ENCODE data around the gene ELOA. TPM values are rescaled to one million over a fixed set of nuclear protein-coding genes. Genes with fewer than 3 reads are reported as not detected.
A peak's percentile ranks its signal among the peaks of the same experiment; 100 is the strongest.

The ELOA gene
- total RNA-seq, 1 experiment from 2014 or later = 69.8 TPM

DNA sequence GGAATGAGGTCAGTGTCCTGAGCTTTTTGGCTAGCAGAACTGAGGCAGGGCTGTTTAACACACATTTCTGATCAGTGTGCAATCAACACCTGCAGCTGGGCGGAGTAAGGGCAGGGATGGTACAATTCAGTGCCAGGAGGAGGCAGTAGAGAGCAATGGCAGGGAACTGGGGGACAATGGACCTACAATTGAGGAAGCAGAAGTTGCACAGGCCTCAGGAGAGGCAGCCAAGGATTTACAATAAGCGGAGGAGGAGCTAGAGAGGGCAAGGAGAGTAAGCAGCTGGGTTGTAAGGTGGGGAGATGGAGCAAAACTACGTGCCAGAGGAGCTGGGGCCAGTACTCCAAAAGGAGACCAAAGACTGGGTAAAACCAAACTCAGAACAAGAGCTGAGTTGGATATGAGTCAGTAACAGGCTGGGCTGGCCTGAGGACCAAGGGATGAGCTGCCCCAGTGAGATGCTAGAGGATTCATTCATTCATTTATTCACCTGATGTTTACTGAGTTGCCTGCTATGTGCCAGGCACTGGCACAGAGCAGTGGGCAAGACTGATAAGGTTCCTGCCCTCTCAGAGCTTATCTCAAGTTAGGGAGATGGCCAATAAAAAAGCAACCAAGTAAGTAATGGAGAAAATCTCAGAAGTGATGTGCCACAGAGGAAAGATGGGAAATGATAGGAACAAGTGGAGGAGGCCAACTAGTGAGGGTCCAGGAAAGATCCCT lies 67.7 kb downstream of the ELOA start:
- BruUV-seq (replicated peaks) = no TSS peak
- POLR2A ChIA-PET (ENCODE audit: low non-redundant PET) = no interaction called here

More for the DNA sequence above, 67.7 kb downstream of the ELOA start:
- H3K4me1 ChIP-seq (ENCODE audit: insufficient read depth, low read length, poor library complexity, severe bottlenecking) = no peaks in the 10 kb centered on the region
- H3K36me3 ChIP-seq (ENCODE audit: insufficient read depth, low read length, poor library complexity, severe bottlenecking) = no peaks in the 10 kb centered on the region
- peak; percentile 70 for DNase-seq (ENCODE audit: low spot score)
- intact Hi-C loops (cut with micrococcal nuclease; ENCODE audit: unreplicated experiment) = no loop called here
- no peaks in the 10 kb centered on the region for H3K9me3 ChIP-seq (ENCODE audit: low read depth, low read length, poor library complexity, severe bottlenecking)
- H3K27me3 ChIP-seq (replicated peaks; ENCODE audit: insufficient read depth, low read depth, low read length, poor library complexity) = no peaks in the 10 kb centered on the region
- CTCF ChIA-PET = interaction anchor here (0.6 to 2.4 kb wide), 5 partner anchors 15 to 217 kb away, joined by 4 to 20 read pairs (median 5); partner anchors contain the start of gene HMGCL
- TF ChIP-seq EZH2 (IDR thresholded peaks at IDR 0.05; ENCODE audit: borderline replicate concordance, low read depth, low read length, poor library complexity, severe bottlenecking) (no peak), CTCF (conservative IDR thresholded peaks at IDR 0.05; ENCODE audit: low read depth, low read length) (peak; percentile 81)
- H3K27ac ChIP-seq (ENCODE audit: low read depth, low read length, poor library complexity, severe bottlenecking) = no peak overlapping the region
- no peak overlapping the region for H3K4me3 ChIP-seq (ENCODE audit: low read depth, low read length, poor library complexity, severe bottlenecking)

Other genes with a start within 250 kb of the ELOA start
- 45.0 and 46.1 TPM in 2 replicates for gene E2F2, start 212.2 kb upstream of the ELOA start, total RNA-seq (2021)
- gene ID3, start 184.0 kb upstream of the ELOA start, total RNA-seq (2021) = 102 and 140 TPM in 2 replicates
- 1,180 and 1,206 TPM in 2 replicates for gene RPL11, start 51.7 kb upstream of the ELOA start, total RNA-seq (2021)
- 63.8 and 78.9 TPM in 2 replicates for gene PITHD1, start 34.9 kb downstream of the ELOA start, total RNA-seq (2021)
- 54.5 and 66.2 TPM in 2 replicates for gene LYPLA2, start 47.7 kb downstream of the ELOA start, total RNA-seq (2021)
- 42.7 and 49.3 TPM in 2 replicates for gene GALE, start 57.3 kb downstream of the ELOA start, total RNA-seq (2021)
- gene HMGCL, start 82.0 kb downstream of the ELOA start, total RNA-seq (2021) = 13.9 and 17.1 TPM in 2 replicates
- 8.9 and 12.1 TPM in 2 replicates for gene FUCA1, start 124.8 kb downstream of the ELOA start, total RNA-seq (2021)
- gene CNR2, start 169.9 kb downstream of the ELOA start, total RNA-seq (2021) = not detected in 2 replicates
- 76.2 and 93.2 TPM in 2 replicates for gene PNRC2, start 216.4 kb downstream of the ELOA start, total RNA-seq (2021)
- gene SRSF10, start 236.9 kb downstream of the ELOA start, total RNA-seq (2021) = 208 and 218 TPM in 2 replicates

Data from A673 (cell line).